Activated T-cell treated with anti-CD3 and anti-CD28 coated beads for 24 hours (primary cell): ENCODE results near the gene NPEPL1.
"Not testable (repeated sequence)": the region's sequence is repeated elsewhere in the genome, so short reads cannot be mapped to it uniquely, and the experiment has no call there.

Source experiments
- DNase-seq: peaks from one replicate; pipeline ENCODE4 v3.0.0-alpha.2; 2020; ENCODE audit warnings: low read depth

The NPEPL1 gene

GRCh38 chr20:58714340-58714922, 21.8 kb downstream of the NPEPL1 start:
- no peak for DNase-seq

GRCh38 chr20:58714923-58715351, 22.3 kb downstream of the NPEPL1 start:
- DNase-seq = no peak

GRCh38 chr20:58715391-58715800, 22.8 kb downstream of the NPEPL1 start:
- DNase-seq = no peak

- no peak for DNase-seq
Measured at GRCh38 chr20:58715801-58716475, 23.3 kb downstream of the NPEPL1 start.

- DNase-seq = no peak
Measured at GRCh38 chr20:58716476-58717277, 24.1 kb downstream of the NPEPL1 start.

GRCh38 chr20:58717278-58718091, 24.9 kb downstream of the NPEPL1 start:
- DNase-seq = no peak

- no peak for DNase-seq
Measured at GRCh38 chr20:58718121-58718563, 25.5 kb downstream of the NPEPL1 start.

- no peak for DNase-seq
Measured at GRCh38 chr20:58718729-58719128, 26.1 kb downstream of the NPEPL1 start.

GRCh38 chr20:58719258-58719657, 26.7 kb downstream of the NPEPL1 start:
- DNase-seq = no peak

- no peak for DNase-seq
Measured at GRCh38 chr20:58719971-58720371, 27.4 kb downstream of the NPEPL1 start.

GRCh38 chr20:58720890-58721289, 28.3 kb downstream of the NPEPL1 start:
- DNase-seq = no peak

GRCh38 chr20:58721951-58722778, 29.6 kb downstream of the NPEPL1 start:
- DNase-seq = no peak

GRCh38 chr20:58722877-58723627, 30.5 kb downstream of the NPEPL1 start:
- DNase-seq = no peak

- DNase-seq = no peak
Measured at GRCh38 chr20:58723628-58723984, 31.0 kb downstream of the NPEPL1 start.

- not testable (repeated sequence) for DNase-seq
Measured at GRCh38 chr20:58726156-58726555, 33.6 kb downstream of the NPEPL1 start.

GRCh38 chr20:58731192-58731591, 38.6 kb downstream of the NPEPL1 start:
- DNase-seq = no peak

GRCh38 chr20:58737198-58737597, 44.6 kb downstream of the NPEPL1 start:
- no peak for DNase-seq

- no peak for DNase-seq
Measured at GRCh38 chr20:58740356-58741308, 48.0 kb downstream of the NPEPL1 start.

- no peak for DNase-seq
Measured at GRCh38 chr20:58741384-58741783, 48.8 kb downstream of the NPEPL1 start.
